Mucosa of gallbladder (tissue), 1 donor: Measurements from ENCODE around the gene NOSTRIN. TPM values are rescaled to one million over a fixed set of nuclear protein-coding genes. Genes with fewer than 3 reads are reported as not detected.
A peak's percentile ranks its signal among the peaks of the same experiment; 100 is the strongest.
"Not testable (repeated sequence)": the region's sequence is repeated elsewhere in the genome, so short reads cannot be mapped to it uniquely, and the experiment has no call there.

Experiments
- DNase-seq: peaks from one replicate; pipeline ENCODE4 v3.0.0-alpha.2; 2020; ENCODE audit warnings: low spot score
- total RNA-seq: library from RNA; stranded (reverse); gene quantifications from one replicate; pipeline ENCODE4 v1.2.1, GENCODE V29; 2021
- donor health status: DM: no; HTN: no; CAD: no.

NOSTRIN gene
- total RNA-seq, 1 donor from 2014 or later = 36.1 TPM

GRCh38 chr2:168882163-168882562, 79.7 kb downstream of the NOSTRIN start:
- DNase-seq = not testable (repeated sequence)

- DNase-seq = no peak
Observed at GRCh38 chr2:168884975-168885374, 82.5 kb downstream of the NOSTRIN start.

- no peak for DNase-seq
Observed at GRCh38 chr2:168889635-168890005, 87.2 kb downstream of the NOSTRIN start.

- peak; percentile 90 for DNase-seq
Observed at GRCh38 chr2:168890006-168890782, 87.8 kb downstream of the NOSTRIN start, which contains the start of gene SPC25. Gene SPC25, minus strand, starts transcription at chr2:168890430. Its CDS starts 911 bp downstream, at chr2:168889519.

GRCh38 chr2:168892327-168892726, 89.9 kb downstream of the NOSTRIN start:
- DNase-seq = no peak

GRCh38 chr2:168894101-168894500, 91.7 kb downstream of the NOSTRIN start:
- no peak for DNase-seq

- no peak for DNase-seq
Observed at GRCh38 chr2:168894720-168895119, 92.3 kb downstream of the NOSTRIN start.

GRCh38 chr2:168895771-168896170, 93.3 kb downstream of the NOSTRIN start:
- no peak for DNase-seq

GRCh38 chr2:168896783-168897182, 94.3 kb downstream of the NOSTRIN start:
- DNase-seq = no peak

GRCh38 chr2:168897449-168897848, 95.0 kb downstream of the NOSTRIN start:
- DNase-seq = no peak

GRCh38 chr2:168901003-168901402, 98.6 kb downstream of the NOSTRIN start, which contains the start of gene G6PC2:
Gene G6PC2, plus strand, starts transcription at chr2:168901291. Its CDS starts 41 bp downstream, at chr2:168901332.
- DNase-seq = no peak

GRCh38 chr2:168903888-168904287, 101.5 kb downstream of the NOSTRIN start:
- DNase-seq = no peak

- DNase-seq = no peak
Observed at GRCh38 chr2:168904358-168904757, 101.9 kb downstream of the NOSTRIN start.

GRCh38 chr2:168907940-168908662, 105.7 kb downstream of the NOSTRIN start:
- DNase-seq = no peak

GRCh38 chr2:168910330-168910729, 107.9 kb downstream of the NOSTRIN start:
- DNase-seq = no peak

- DNase-seq = no peak
Observed at GRCh38 chr2:168912466-168912865, 110.0 kb downstream of the NOSTRIN start.

- no peak for DNase-seq
Observed at GRCh38 chr2:168912901-168913369, 110.5 kb downstream of the NOSTRIN start.

GRCh38 chr2:168913495-168913894, 111.1 kb downstream of the NOSTRIN start:
- DNase-seq = no peak

Other genes with a start within 250 kb of the NOSTRIN start
- gene SPC25, start 87.8 kb downstream of the NOSTRIN start, total RNA-seq = 0.49 TPM
- not detected for gene G6PC2, start 98.7 kb downstream of the NOSTRIN start, total RNA-seq
- 0.23 TPM for gene ABCB11, start 228.7 kb downstream of the NOSTRIN start, total RNA-seq